ENCODE results near the gene BLOC1S1. TPM values are rescaled to one million over a fixed set of nuclear protein-coding genes. Genes with fewer than 3 reads are reported as not detected.

Gene BLOC1S1
- total RNA-seq, 6 experiments from 2014 or later: 81.8 to 175 (median 99.0) TPM

DNA sequence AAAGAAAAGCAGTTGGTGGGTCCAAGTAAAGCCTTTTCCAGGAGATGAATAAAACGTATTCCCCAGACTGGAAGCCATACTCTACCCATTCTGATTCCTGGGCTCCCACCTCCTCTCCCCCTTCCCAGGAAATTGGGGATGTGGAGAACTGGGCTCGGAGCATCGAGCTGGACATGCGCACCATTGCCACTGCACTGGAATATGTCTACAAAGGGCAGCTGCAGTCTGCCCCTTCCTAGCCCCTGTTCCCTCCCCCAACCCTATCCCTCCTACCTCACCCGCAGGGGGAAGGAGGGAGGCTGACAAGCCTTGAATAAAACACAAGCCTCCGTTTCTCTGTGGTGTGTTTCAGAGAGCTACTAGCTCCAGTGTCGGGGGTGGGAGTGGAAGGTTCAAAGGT, 3.5 kb downstream of the BLOC1S1 start:
- DNase-seq (no peak), ATAC-seq (no peak)
- H3K27ac ChIP-seq: peak overlapping the region; percentile 73 to 80 (median 75)
- no peaks in the 10 kb centered on the region for H3K9me3 ChIP-seq
- peaks cover 0 to 63% (median 14%) of the 10 kb centered on the region in 4 donors for H3K4me1 ChIP-seq
- no peaks in the 10 kb centered on the region for H3K27me3 ChIP-seq
- no peak overlapping the region for H3K4me3 ChIP-seq
- peaks cover 0 to 7% (median 2%) of the 10 kb centered on the region in 4 donors for H3K36me3 ChIP-seq
- WGBS (ENCODE audit: insufficient coverage, low coverage, low lambda C conversion rate, missing lambda C conversion rate): 44% methylated on average over 3 of the region's 7 CpGs
- no peak for TF ChIP-seq POLR2A (IDR thresholded peaks at IDR 0.05)
- no peak for TF ChIP-seq CTCF (IDR thresholded peaks at IDR 0.05)
- intact Hi-C loops (cut with DNase I): no loop called here

- peak; percentile 62 to 80 (median 74) for ATAC-seq
- H3K27me3 ChIP-seq: no peaks in the 10 kb centered on the region
- peaks cover 0 to 14% (median 2%) of the 10 kb centered on the region in 4 donors for H3K36me3 ChIP-seq
- DNase-seq: peak; percentile 76 to 92 (median 89)
- intact Hi-C loops (cut with DNase I): loop anchor here in 1 of 2 donors (5.0 kb wide), 1 partner anchor 38 kb away; a partner anchor contains a TSS
- H3K27ac ChIP-seq: peak within 1 kb of the TSS; percentile 73 to 80 (median 75)
- no peaks in the 10 kb centered on the region for H3K9me3 ChIP-seq
- TF ChIP-seq POLR2A (IDR thresholded peaks at IDR 0.05) (peak; percentile 56), CTCF (IDR thresholded peaks at IDR 0.05) (no peak)
- peaks cover 0 to 60% (median 14%) of the 10 kb centered on the region in 4 donors for H3K4me1 ChIP-seq
- 24% methylated on average over 5 of the region's 6 CpGs for WGBS (ENCODE audit: insufficient coverage, low coverage, low lambda C conversion rate, missing lambda C conversion rate)
- H3K4me3 ChIP-seq: peak within 1 kb of the TSS; percentile 25 to 52 (median 40)
Measured at GRCh38 chr12:55720071-55720564, 4.3 kb downstream of the BLOC1S1 start, which contains the start of gene RDH5. TSS of gene RDH5 (plus strand) at chr12:55720393. CDS start at chr12:55721185, 792 bp downstream.

DNA sequence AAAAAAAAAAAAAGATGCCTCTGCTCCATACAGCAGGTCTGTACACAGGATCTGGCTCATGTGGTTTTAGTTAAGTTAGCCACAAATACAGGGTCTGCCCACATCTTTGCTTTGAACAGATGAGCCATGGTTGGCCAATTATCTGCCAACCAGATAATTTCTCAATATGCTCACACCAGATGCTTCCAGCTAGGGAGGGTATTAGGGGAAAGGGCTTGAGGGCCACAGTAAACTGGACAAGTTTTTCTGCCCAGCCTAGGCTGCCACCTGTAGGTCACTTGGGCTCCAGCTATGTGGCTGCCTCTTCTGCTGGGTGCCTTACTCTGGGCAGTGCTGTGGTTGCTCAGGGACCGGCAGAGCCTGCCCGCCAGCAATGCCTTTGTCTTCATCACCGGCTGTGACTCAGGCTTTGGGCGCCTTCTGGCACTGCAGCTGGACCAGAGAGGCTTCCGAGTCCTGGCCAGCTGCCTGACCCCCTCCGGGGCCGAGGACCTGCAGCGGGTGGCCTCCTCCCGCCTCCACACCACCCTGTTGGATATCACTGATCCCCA, 5.1 kb downstream of the BLOC1S1 start:
- no peaks in the 10 kb centered on the region for H3K9me3 ChIP-seq
- peak overlapping the region; percentile 25 to 52 (median 40) for H3K4me3 ChIP-seq
- peak overlapping the region; percentile 73 to 80 (median 75) for H3K27ac ChIP-seq
- WGBS (ENCODE audit: insufficient coverage, low coverage, low lambda C conversion rate, missing lambda C conversion rate): no CpG with 5 or more reads among the region's 9 CpGs
- TF ChIP-seq CTCF (IDR thresholded peaks at IDR 0.05) (peak; percentile 66 to 83 (median 72)), POLR2A (IDR thresholded peaks at IDR 0.05) (no peak)
- H3K4me1 ChIP-seq: peaks cover 0 to 54% (median 12%) of the 10 kb centered on the region in 4 donors
- peak; percentile 77 to 79 (median 78) for DNase-seq
- no peaks in the 10 kb centered on the region for H3K27me3 ChIP-seq
- H3K36me3 ChIP-seq: peaks cover 0 to 17% (median 2%) of the 10 kb centered on the region in 4 donors
- peak; percentile 69 to 80 (median 72) for ATAC-seq
- intact Hi-C loops (cut with DNase I): loop anchor here in 1 of 2 donors (5.0 kb wide), 1 partner anchor 39 kb away; a partner anchor contains a TSS

- H3K27ac ChIP-seq: peak overlapping the region in 1 of 3 donors; percentile 24
- intact Hi-C loops (cut with DNase I): loop anchor here in 1 of 2 donors (5.0 kb wide), 1 partner anchor 39 kb away; a partner anchor contains a TSS
- H3K4me1 ChIP-seq: peaks cover 0 to 54% (median 12%) of the 10 kb centered on the region in 4 donors
- peaks cover 0 to 22% (median 2%) of the 10 kb centered on the region in 4 donors for H3K36me3 ChIP-seq
- no peaks in the 10 kb centered on the region for H3K27me3 ChIP-seq
- DNase-seq: no peak
- ATAC-seq: no peak
- no peaks in the 10 kb centered on the region for H3K9me3 ChIP-seq
- no peak for TF ChIP-seq CTCF (IDR thresholded peaks at IDR 0.05)
- TF ChIP-seq POLR2A (IDR thresholded peaks at IDR 0.05): no peak
- WGBS (ENCODE audit: insufficient coverage, low coverage, low lambda C conversion rate, missing lambda C conversion rate): 56% methylated on average over 9 of the region's 14 CpGs
- peak overlapping the region in 1 of 3 donors; percentile 52 for H3K4me3 ChIP-seq
Measured at GRCh38 chr12:55721601-55722213, 5.9 kb downstream of the BLOC1S1 start.

Data from right lobe of liver (tissue), 6 donors.